DOHH2 (cell line): ENCODE results near the gene SORT1.
A peak's percentile ranks its signal among the peaks of the same experiment; 100 is the strongest.
"Not testable (repeated sequence)": the region's sequence is repeated elsewhere in the genome, so short reads cannot be mapped to it uniquely, and the experiment has no call there.

ENCODE experiments used
- H3F3A ChIP-seq: fragments of 200-600 bp; sonication (generic), shearing (Covaris generic); 2 replicates; pipeline ENCODE4 v1.6.0; 2016; ENCODE audit warnings: antibody characterized with exemption, mild to moderate bottlenecking; ENCODE audit not compliant: control insufficient read depth, insufficient read depth
- H3K27ac ChIP-seq: fragments of 200-600 bp; sonication (generic); 2 replicates; pipeline ENCODE4 v1.5.1; 2014; ENCODE audit warnings: low read depth, mild to moderate bottlenecking, low read length, moderate library complexity
- H3K27me3 ChIP-seq: fragments of 200-600 bp; sonication (generic); 2 replicates; pipeline ENCODE4 v1.6.1; 2014; ENCODE audit warnings: mild to moderate bottlenecking, low read length, mixed read lengths; ENCODE audit not compliant: control insufficient read depth
- H3K36me3 ChIP-seq: fragments of 200-600 bp; sonication (generic); 2 replicates; pipeline ENCODE4 v1.6.1; 2014; ENCODE audit warnings: mild to moderate bottlenecking, low read length, moderate library complexity, mixed read lengths; ENCODE audit not compliant: control insufficient read depth
- H3K4me1 ChIP-seq: fragments of 200-600 bp; sonication (generic); 2 replicates; pipeline ENCODE4 v1.6.1; 2014; ENCODE audit warnings: mild to moderate bottlenecking, low read length, mixed read lengths; ENCODE audit not compliant: control insufficient read depth
- H3K4me2 ChIP-seq: fragments of 200-600 bp; sonication (generic); 2 replicates; pipeline ENCODE4 v1.6.0; 2014; ENCODE audit warnings: mild to moderate bottlenecking, low read length, moderate library complexity
- H3K4me3 ChIP-seq: fragments of 200-600 bp; sonication (generic); 2 replicates; pipeline ENCODE4 v1.5.1; 2014; ENCODE audit warnings: mild to moderate bottlenecking, low read length, mixed read lengths
- H3K79me2 ChIP-seq: fragments of 200-600 bp; sonication (generic); 2 replicates; pipeline ENCODE4 v1.6.1; 2014; ENCODE audit warnings: mild to moderate bottlenecking, low read length, mixed read lengths; ENCODE audit not compliant: control insufficient read depth
- H3K9me2 ChIP-seq: fragments of 200-600 bp; sonication (generic); replicated peaks from 2 replicates; pipeline ENCODE4 v1.6.1; 2014; ENCODE audit warnings: mild to moderate bottlenecking, low read length, mixed read lengths; ENCODE audit not compliant: control insufficient read depth
- H3K9me3 ChIP-seq: fragments of 200-600 bp; sonication (generic); 2 replicates; pipeline ENCODE4 v1.6.1; 2014; ENCODE audit warnings: antibody characterized with exemption, low read length, mixed read lengths; ENCODE audit not compliant: control insufficient read depth, insufficient read depth
- H4K20me1 ChIP-seq: fragments of 200-600 bp; sonication (generic); 2 replicates; pipeline ENCODE4 v1.6.0; 2014; ENCODE audit warnings: low read depth, mild to moderate bottlenecking, antibody characterized with exemption, low read length, moderate library complexity; ENCODE audit not compliant: control insufficient read depth, insufficient read depth
- CTCF ChIP-seq: fragments of 200-600 bp; sonication (generic); IDR thresholded peaks from one replicate; pipeline ENCODE4 v1.5.1; 2014; ENCODE audit warnings: antibody characterized with exemption, mild to moderate bottlenecking, low read depth, low read length; ENCODE audit not compliant: poor library complexity, severe bottlenecking
- EZH2phosphoT487 ChIP-seq: fragments of 200-600 bp; sonication (generic); IDR thresholded peaks from 2 replicates; pipeline ENCODE4 v1.6.1; 2017; ENCODE audit warnings: borderline replicate concordance, mild to moderate bottlenecking, antibody characterized with exemption, low read length, moderate library complexity, mixed read lengths

Gene SORT1

GRCh38 chr1:109290998-109291397 is 106.7 kb downstream of the SORT1 start:
- H3K79me2 ChIP-seq, result no peaks in the 10 kb centered on the region
- H3K9me2 ChIP-seq, result no peaks in the 10 kb centered on the region
- no peaks in the 10 kb centered on the region; the same call in 1 of the 2 replicates for H3F3A ChIP-seq
- no peaks in the 10 kb centered on the region for H4K20me1 ChIP-seq
- no peaks in the 10 kb centered on the region for H3K27me3 ChIP-seq
- no peak overlapping the region for H3K4me3 ChIP-seq
- no peaks in the 10 kb centered on the region for H3K9me3 ChIP-seq
- TF ChIP-seq CTCF (no peak), EZH2phosphoT487 (no peak)
- peaks cover 34% of the 10 kb centered on the region for H3K4me1 ChIP-seq
- H3K36me3 ChIP-seq, result no peaks in the 10 kb centered on the region
- H3K27ac ChIP-seq, result no peak overlapping the region
- H3K4me2 ChIP-seq, result no peak overlapping the region

GRCh38 chr1:109290137-109290536 is 107.6 kb downstream of the SORT1 start:
- Histone ChIP-seq H3K36me3 (no peaks in the 10 kb centered on the region), H3K4me3 (no peak overlapping the region), H3K79me2 (no peaks in the 10 kb centered on the region), H3K9me2 (no peaks in the 10 kb centered on the region), H4K20me1 (no peaks in the 10 kb centered on the region), H3F3A (no peaks in the 10 kb centered on the region; the same call in 1 of the 2 replicates), H3K27me3 (no peaks in the 10 kb centered on the region), H3K9me3 (no peaks in the 10 kb centered on the region), H3K4me2 (no peak overlapping the region), H3K27ac (no peak overlapping the region), H3K4me1 (peaks cover 26% of the 10 kb centered on the region)
- TF ChIP-seq EZH2phosphoT487, result no peak
- no peak for TF ChIP-seq CTCF

- not testable (repeated sequence) for H3F3A ChIP-seq, H3K27ac ChIP-seq, H4K20me1 ChIP-seq, H3K36me3 ChIP-seq, H3K9me3 ChIP-seq, H3K4me2 ChIP-seq, H3K4me3 ChIP-seq, H3K27me3 ChIP-seq, H3K9me2 ChIP-seq
- Histone ChIP-seq H3K79me2 (peaks cover 10% of the 10 kb centered on the region), H3K4me1 (peaks cover 27% of the 10 kb centered on the region)
Observed at GRCh38 chr1:109286762-109287161, 111.0 kb downstream of the SORT1 start.

- TF ChIP-seq CTCF (no peak), EZH2phosphoT487 (no peak)
Observed at GRCh38 chr1:109283748-109284600, 113.7 kb downstream of the SORT1 start.

More at GRCh38 chr1:109283748-109284600, 113.7 kb downstream of the SORT1 start:
- H3F3A ChIP-seq, result no peaks in the 10 kb centered on the region
- peak overlapping the region; percentile 56 for H3K27ac ChIP-seq
- H4K20me1 ChIP-seq, result no peaks in the 10 kb centered on the region
- H3K4me3 ChIP-seq, result peak overlapping the region; percentile 93
- no peaks in the 10 kb centered on the region for H3K9me2 ChIP-seq
- no peaks in the 10 kb centered on the region for H3K27me3 ChIP-seq
- H3K4me2 ChIP-seq, result peak overlapping the region; percentile 77
- H3K4me1 ChIP-seq, result peaks cover 19% of the 10 kb centered on the region
- no peaks in the 10 kb centered on the region for H3K9me3 ChIP-seq
- H3K79me2 ChIP-seq, result peaks cover 10% of the 10 kb centered on the region
- H3K36me3 ChIP-seq, result peaks cover 14% of the 10 kb centered on the region
